NOMO-1 treated with dmso at 0.1 percent for 144 hours (cell line): ENCODE results near the gene PMVK.
A peak's percentile ranks its signal among the peaks of the same experiment; 100 is the strongest.
"Not testable (repeated sequence)": the region's sequence is repeated elsewhere in the genome, so short reads cannot be mapped to it uniquely, and the experiment has no call there.

Source experiments
- DNase-seq: peaks from one replicate; lab custom pipeline; 2025; ENCODE audit not compliant: unreplicated experiment; lab: John Stamatoyannopoulos, UW

PMVK gene

DNA sequence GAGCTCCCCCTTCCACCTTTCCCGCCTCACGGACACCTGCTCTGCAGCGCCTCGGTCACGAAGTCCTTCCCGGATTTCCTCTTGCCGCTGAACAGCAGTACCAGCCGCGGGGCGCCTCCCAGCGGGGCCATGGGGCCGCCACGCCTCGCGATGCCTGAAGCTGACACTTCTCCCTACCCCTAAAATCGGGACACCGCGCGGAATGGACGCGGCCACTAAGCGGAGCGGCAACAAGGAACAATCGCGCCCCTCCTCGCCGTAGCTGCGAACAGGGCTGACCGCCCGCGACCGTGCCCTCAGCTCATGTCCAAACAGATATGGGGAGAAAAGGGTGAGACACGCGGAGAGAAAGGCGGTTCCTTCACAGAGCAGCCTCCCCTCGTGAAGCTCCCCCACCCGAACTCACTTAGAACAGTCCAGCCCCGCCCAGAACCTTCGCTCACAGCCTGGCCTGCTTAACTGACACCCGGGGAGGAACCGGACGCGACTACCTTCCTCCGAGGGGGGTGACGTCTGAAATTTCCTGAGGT is at the start of gene PMVK:
Gene PMVK, minus strand, starts transcription at position 165 of the 530 bp plus-strand sequence. Its CDS starts 34 bp downstream, at position 131.
- DNase-seq = peak; percentile 92

DNA sequence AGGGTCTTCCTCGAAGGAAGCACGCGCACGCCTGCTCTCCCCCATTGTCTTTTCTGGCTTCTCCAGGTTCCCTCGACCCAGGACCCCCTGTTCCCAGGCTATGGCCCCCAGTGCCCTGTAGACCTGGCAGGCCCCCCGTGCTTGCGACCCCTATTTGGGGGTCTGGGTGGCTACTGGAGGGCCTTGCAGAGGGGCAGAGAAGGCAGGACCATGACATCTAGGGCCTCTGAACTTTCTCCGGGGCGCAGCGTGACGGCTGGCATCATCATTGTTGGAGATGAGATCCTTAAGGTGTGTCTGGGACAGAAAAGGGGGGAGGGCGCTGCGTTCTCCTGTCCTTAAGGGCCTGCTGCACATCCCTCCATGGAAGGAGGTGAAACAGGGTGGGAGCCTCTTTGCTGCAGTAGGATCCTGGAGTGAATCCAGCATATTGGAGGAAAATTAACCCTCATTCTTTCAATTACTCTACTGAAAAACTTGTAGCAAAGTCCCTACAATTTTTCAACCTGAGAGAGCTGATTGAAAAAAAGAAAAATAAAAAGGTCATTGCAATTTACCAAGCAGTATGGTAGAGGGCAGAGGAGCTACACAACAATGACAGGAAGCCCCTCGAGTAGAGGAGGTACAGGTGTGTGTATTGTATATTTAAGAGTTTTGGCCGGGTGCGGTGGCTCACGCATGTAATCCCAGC is 47.4 kb upstream of the PMVK start:
- DNase-seq = no peak

DNA sequence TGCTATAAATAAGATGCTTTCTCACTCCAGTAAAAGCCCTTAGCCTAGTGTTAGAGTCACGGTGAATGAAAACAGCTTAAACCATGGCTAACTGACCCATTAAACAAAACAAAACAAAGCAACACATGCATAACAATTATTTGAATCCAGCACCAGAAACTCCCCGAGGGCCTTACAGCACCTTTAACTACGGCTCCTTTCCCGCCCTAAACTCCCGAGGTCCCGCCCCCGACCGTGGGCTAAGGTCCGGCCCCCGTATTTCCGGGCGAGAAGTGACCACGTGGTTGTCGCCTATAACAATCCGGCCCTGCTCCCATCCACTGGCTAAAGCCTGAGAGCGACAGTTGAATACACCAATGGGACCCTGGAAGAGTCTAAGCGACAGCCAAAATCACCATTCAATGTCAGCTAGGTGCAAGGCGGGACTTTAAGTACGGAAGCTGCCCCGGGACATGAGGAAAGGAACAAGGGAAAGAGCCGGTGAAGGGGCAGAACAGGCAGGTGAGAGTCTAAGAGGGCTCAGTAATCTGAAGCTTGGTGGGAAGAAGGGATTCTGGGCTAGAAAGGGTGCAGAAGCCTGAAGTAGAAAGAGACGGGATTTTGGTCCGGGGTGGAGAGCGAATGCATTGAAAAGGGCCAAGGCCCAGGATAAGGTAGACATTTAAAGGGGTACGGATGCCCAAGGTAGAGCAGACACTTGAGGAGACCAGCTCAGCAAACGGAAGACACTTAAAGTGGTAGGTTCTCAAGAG is 46.6 kb upstream of the PMVK start, which contains the start of gene FLAD1:
Gene FLAD1, plus strand, starts transcription at position 448 of the 752 bp plus-strand sequence. CDS start 351 bp downstream, outside the sequence.
- peak; percentile 99 for DNase-seq

DNA sequence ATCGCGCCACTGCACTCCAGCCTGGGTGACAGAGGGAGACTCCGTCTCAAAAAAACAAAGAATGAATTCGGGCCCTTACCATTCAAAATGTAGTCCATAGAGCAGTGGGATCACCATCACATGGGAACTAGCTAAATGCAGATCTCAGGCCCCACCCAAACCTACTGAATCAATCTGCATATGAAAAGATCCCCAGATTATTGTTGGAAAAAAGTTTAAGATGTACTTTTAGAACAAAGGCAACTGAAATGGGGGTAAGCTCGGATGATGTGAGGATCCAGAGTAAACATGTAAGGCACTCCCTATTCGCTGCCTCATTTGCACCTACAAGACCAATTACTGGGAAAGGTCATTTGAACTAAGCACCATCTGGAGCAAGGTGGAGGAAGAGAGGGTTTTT is 45.8 kb upstream of the PMVK start:
- DNase-seq = no peak

DNA sequence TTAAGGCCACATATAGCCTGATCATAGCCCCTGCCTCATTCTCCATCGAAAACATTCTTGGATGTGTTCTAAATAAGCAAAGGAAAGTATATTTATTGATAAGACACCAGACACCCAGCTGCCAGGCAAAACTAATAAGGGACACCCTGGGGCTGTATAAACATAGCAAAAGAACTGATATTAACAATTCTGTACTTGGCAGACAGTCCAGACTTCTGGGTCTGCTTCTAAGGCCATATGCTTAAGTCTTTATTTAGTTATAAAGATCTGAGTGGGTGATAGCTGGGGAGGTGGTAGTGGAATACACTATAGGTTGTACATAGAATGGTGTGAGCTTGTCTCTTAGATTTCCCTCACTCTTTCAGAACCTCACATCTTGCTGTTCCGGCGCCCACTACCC is 41.8 kb upstream of the PMVK start:
- DNase-seq = no peak

DNA sequence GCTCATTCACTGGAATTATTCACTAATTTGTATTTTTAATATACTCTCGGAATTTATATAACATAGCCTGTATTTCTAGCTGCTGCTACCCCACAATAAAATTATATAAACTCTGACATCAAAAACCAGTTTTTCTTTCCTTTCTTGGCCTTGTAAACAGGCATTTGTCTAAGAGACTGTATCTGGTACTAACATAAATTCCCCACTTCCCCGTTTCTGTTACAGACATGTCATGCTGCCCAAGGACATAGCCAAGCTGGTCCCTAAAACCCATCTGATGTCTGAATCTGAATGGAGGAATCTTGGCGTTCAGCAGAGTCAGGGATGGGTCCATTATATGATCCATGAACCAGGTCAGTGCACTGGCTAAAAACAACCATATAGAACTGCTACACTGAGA is 41.2 kb upstream of the PMVK start:
- not testable (repeated sequence) for DNase-seq

DNA sequence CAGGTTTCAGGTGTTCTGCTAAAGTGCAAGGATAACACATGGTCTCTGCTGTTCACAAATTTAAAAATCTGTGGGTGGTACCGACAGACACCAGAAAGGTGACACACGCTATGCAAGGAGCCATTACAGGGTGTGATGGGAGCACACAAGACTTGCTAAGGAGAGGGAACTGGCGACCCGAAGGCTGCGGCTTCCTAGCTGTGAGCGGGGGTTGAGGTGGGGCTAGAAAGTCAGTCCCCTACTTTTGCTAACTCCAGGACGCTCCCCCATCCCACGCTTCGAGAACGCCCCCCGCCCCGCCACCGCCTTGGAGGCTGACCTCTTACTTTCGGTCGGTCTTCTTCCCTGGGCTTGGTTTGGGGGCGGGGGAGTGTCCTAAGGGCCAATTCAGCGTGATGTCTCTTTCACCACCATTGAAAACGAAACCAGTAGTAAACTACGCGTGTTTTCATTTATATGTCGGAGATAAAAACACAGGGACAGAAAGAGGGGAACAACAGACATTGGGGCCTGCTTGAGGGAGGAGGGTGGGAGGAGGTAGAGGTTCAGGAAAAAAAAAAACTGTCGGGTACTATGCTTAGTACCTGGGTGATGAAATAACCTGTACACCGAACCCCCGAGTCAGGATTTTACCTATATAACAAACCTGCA is 39.0 kb upstream of the PMVK start:
- DNase-seq = no peak

DNA sequence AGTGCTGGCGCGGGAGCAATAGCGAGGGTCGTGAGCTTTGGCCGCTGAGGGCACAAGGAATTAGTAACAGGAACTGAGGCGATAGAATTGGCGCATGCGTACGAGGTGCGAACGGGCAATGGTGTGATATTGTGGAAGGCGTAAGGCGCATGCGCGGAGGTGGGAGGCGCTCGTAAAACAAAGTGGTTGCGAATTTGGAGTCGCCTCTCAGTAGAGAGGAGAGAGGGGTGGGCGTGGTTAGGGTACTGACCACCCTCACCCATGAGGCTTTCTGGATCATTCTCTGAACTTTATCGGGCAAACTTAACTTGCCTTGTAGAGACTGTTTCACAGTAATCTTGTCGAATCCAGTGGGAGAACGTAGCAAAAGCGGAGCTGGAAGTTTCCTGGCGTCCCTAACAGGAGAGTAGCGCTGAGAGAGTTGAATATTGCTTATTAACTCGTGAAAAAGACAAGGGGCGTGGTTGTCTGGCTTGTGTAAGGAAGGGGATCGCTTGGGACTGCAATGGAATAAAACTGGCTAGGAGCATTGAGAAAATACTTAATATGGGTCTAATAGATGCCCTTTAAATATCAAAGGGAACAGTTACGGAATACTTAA is 38.4 kb upstream of the PMVK start:
- DNase-seq = peak; percentile 95

DNA sequence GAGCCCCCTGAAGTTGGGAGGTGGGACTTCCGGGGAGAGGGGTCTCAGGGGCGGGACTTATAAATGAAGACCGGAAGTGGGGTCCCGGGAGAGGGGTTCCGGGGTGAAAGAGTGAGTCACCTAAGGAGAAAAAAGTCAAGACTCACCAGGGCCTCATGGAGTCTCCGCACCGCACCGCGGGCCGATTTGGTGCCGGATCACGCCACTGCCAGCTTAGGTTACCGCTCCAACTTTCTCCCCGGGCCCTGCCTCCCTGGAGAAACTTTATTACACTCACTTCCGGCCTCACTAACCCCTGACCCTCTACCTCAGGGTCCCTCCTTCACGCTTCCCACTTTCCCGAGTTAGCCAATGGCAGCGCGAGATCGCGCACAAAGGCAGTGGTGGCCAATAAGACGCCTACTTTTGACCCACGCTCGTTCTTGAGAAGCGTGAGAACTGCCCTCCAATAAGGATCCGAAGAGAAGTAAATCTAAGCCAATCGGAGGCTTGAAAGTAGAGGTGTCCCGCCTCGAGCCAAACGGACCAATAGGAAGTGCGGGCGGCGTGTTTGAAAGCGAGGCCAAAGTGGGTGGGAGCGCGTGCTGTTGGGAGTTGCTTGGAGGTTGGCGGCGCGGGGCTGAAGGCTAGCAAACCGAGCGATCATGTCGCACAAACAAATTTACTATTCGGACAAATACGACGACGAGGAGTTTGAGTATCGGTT is 37.7 kb upstream of the PMVK start, which contains the start of gene CKS1B:
Gene CKS1B, plus strand, starts transcription at position 580 of the 706 bp plus-strand sequence. Its CDS starts 65 bp downstream, at position 645.
- peak; percentile 99 for DNase-seq

DNA sequence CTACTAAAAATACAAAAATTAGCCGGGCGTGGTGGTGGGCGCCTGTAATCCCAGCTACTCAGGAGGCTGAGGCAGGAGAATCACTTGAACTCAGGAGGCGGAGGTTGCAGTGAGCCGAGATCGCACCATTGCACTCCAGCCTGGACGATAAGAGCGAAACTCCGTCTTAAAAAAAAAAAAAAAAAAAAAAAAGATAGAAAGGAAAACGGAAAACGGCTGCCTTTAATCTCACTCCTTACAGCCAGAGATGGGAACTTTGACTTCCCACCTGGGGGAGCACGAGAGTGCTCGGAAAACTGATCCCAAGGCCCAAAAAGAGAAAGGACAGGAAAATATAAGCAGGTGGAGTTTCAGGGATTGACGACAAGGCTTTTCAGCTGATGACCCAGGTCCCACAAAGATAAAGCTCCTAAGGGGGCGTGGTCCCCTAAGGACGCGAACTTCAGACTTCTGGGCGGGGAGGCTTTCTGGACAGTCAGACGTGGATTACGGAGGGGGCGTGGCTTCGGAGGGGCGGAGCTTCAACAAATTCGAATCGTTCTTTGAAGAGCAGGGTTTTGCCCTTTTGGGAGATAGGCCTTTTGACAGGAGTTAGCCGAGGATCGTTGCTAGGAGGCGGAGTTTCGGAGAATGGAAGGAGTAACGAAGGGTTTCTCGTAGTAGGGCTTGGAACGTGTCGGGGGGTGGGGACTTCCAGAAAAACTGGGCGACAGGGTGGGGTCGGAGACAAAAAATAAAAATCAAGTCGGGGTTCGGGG is 37.0 kb upstream of the PMVK start:
- peak; percentile 98 for DNase-seq

DNA sequence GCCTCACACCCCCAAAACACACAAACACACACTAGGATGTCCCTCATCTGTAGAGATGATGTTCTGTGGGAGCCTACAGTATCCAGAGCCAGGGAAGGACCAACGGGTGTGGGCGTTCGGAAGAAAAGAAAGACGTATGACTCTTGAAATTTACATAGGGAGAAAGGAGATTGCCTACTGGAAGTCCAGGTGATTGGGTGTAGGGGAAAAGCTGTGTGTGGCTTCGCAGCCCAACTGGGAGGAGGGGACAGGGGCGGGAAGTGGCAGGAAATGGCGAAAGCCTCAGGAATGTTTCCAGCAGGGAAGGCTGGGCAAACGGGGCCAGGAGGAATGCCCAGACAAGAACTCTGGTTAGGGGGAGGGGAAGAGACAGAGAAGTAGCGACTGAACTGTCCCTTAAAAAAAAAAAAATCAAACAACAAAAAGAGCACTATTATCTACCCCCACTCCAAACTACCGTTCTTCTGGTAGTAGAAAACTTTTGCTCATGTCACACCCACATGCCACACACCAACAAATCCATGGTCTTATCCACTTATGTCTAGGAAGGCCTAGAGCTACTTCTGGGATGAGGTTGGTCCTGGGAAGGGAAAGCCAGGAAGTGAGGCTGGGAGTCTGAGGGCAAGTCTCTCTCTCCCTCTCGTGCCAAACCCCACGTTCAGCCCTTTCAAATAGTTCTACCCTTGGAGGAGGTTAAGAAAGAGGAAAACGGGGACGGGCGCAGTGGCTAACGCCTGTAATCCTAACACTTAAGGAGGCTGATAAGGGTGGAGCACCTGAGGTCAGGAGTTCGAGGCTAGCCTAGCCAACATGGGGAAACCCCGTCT is 36.2 kb upstream of the PMVK start:
- DNase-seq = no peak

DNA sequence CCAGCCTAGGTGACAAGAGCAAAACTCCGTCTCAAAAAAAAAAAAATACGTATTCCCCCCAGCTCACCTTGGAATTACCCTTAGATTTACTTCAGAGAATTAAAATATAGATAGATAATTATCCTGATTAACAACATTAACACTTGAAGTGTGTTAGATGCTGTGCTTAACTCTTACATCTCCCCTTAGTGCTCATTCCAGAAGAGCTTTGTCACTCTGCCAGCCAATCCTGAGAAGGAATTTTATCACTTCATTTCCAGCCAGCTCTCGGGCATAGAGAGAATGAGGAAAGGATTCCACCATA is 35.6 kb upstream of the PMVK start:
- no peak for DNase-seq

DNA sequence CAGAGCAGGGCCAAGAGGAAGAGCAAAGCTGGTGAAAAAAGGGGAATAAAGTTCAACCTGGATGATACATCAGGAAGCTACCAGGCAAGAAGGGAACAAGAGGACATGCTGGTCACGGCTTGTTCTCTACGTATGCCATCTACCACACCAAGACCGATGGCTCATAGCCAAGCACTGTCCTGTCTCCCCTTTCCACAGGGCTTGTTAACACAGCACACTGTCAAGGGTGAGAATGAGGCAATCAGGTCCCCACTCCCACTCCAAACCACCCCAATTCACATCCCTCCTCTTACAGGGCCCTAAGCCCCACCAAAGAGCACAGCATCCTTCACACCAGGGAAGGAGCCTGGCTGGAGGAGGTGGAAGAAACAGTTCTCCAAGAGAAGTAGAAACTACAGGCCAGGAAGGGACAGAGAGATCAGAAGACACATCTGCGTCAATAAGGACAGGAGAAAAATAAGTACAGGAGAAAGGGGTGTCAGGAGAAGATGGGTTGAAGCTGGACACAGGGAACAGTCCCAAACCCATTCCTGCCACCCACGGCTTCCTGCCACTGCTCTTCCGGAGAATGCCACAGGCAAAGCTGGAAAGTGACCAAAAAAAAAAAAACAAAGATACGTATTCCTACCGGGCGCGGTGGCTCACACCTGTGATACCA is 35.0 kb upstream of the PMVK start:
- DNase-seq = no peak

DNA sequence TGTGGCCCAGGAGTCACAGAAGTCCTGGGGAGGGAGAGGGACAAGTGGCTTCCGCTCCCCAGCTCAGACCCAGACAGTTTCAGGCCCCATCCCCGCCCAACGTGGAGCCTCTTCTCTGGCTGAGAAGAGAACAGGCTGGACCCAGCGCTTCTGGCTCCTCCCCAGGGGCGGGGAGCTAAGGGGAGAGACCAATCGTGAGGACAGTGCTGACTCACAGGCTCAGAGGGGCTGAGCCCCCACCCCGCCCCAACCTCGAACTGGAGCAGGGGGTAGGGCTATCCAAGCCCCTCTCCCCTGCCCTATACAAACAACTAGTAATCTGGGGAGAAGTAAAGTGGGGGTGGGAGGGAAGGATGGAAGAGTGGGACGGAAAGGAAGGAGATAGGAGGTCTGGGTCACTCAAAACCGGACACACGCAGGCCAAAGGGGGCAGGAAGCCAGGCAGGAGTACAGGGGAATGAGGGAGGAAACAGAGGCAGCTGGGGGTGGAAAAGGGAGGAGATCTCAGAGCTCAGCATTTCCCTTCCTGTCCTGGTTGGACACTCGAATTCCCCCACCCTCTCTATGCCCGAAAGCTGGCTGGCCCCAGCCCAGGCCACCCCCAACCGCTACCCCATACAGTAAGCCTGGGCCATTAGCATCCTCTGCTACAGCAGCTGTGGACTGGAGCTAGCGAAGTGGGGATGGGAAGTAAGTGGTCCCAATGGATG is 34.3 kb upstream of the PMVK start, which contains the start of gene SHC1:
Gene SHC1, minus strand, starts transcription at position 117 of the 710 bp plus-strand sequence. CDS start 221 bp downstream, outside the sequence.
- DNase-seq = no peak

DNA sequence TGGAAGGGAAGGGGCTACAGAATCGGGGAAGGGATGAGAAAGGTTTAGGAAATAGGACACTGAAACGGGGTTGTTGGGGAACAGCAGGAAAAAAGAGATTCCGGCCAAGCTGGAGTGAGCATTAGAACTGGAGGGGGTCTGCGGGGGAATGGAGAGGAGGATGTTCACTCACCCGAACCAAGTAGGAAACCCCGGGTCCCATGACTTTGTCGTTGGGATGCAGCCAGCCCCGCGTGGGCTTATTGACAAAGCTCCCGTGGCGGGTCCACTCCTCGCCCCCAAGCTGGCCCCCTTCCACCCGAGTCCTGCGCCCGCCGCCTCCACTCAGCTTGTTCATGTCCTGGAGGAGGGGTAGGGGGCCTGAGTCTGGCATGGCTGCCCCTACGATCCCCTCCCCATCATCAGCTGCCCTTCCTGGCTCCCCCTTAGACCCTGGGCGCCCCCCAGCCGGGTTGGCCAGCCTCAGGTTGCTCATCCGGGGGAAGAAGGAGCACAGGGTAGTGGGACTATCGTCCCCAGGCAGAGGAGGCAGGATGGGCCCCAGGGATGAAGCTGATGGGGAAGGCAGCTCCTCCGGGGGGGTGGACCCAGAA is 33.4 kb upstream of the PMVK start:
- DNase-seq = no peak

DNA sequence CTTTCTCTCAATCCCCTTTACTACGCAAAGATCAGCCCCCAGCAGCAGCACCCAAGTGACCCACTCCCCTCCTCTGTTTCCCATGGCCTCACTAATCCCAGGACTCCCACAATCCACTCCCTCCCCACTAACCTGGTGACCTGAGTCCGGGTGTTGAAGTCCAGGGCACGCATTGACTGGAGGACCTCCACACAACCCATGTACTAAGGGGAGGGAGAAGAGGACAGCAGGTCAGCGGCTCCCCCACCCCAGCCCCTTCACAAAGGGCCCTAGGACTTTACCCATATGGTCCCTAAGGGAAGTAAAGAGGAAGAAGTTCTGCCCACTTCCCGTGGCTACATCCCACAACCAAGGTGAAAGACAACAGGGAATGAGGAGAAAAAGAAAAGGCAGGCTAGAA is 32.7 kb upstream of the PMVK start:
- no peak for DNase-seq

DNA sequence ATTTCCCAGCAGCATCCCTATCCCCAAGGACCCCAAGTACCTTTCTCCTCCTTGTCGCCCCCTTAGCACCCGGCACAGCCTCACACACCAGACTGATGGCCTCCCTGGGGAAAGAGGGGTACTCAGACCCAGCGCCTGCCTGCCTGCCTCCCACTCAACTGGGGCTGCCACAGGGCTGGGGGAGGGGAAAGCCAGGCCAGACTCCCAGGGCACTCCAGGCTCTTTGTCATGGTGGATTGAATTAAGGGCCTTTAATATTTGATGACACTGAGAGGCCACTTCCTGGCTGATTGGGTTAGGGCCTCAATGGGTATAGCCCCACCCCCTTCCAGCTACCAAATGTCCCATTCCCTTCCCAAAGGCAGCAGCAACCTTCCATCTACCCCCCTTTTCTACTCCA is 32.2 kb upstream of the PMVK start:
- no peak for DNase-seq
